ENCODE data around the gene TRIM46. TPM values are rescaled to one million over a fixed set of nuclear protein-coding genes. Genes with fewer than 3 reads are reported as not detected.

The TRIM46 gene
- total RNA-seq (2021; ENCODE audit: unreplicated experiment) (3.8 TPM), Bru-seq, nascent RNA (percentile 39 among the genes with signal in this experiment), BruChase-seq, experiment 1, labeled RNA remaining after a 6-hour chase (percentile 38 among the genes with signal in this experiment), BruChase-seq, experiment 2, labeled RNA remaining after a 2-hour chase (percentile 54 among the genes with signal in this experiment)
- polyA plus RNA-seq (2012), result 2.0 and 2.2 TPM in 2 replicates
- long read RNA-seq, partial matches to known transcripts, result 1 of 3 reads
- long read RNA-seq, other reads (novel, unspliced or antisense), result 2 of 3 reads

- POLR2A ChIA-PET, result interaction anchor here (0.5 to 2.5 kb wide), 11 partner anchors 11 to 200 kb away, joined by 3 to 15 read pairs (median 3); partner anchors contain the start of genes ADAM15 and SLC50A1
- CTCF ChIA-PET, result interaction anchor here (0.7 to 4.6 kb wide), 32 partner anchors 9 to 478 kb away, joined by 3 to 71 read pairs (median 4); partner anchors contain the start of genes CLK2, EFNA3, EFNA4 and MTX1
- Histone ChIP-seq H3K9ac (ENCODE audit: low read length) (peak within 1 kb of the TSS; percentile 87), H3K9me3 (ENCODE audit: control insufficient read depth in 1 of 2, insufficient read depth in 1 of 2, low read depth in 1 of 2, low read length in 2 of 2) (no peaks in the 10 kb centered on the region), H3K36me3 (ENCODE audit: control insufficient read depth in 1 of 2, insufficient read depth in 2 of 2, low read length in 2 of 2) (peaks cover 2 to 7% of the 10 kb centered on the region in 2 experiments; a peak in 3 of 4 replicates), H3K4me1 (ENCODE audit: control insufficient read depth in 1 of 2, insufficient read depth in 2 of 2, low read length in 2 of 2) (peaks cover 7 to 42% of the 10 kb centered on the region in 2 experiments; a peak in 3 of 4 replicates), H3K9me2 (ENCODE audit: insufficient read depth) (no peaks in the 10 kb centered on the region), H2AFZ (ENCODE audit: low read depth, low read length, poor library complexity, severe bottlenecking) (peak within 1 kb of the TSS; percentile 66), H3K4me3 (replicated peaks in 1 of 2; ENCODE audit: low read depth in 1 of 2, low read length in 2 of 2) (peak within 1 kb of the TSS; percentile 84 to 97), H3K27me3 (ENCODE audit: insufficient read depth, low read length) (no peaks in the 10 kb centered on the region), H3K79me2 (ENCODE audit: insufficient read depth, low read length) (peaks cover 25% of the 10 kb centered on the region), H3K4me2 (ENCODE audit: low read length) (peak within 1 kb of the TSS; percentile 76), H3K27ac (ENCODE audit: low read depth, low read length) (peak within 1 kb of the TSS; percentile 76), H4K20me1 (ENCODE audit: insufficient read depth) (no peaks in the 10 kb centered on the region)
- DNase-seq (ENCODE audit: low read depth, low spot score) (no peak), ATAC-seq (peak; percentile 51)
- RAD21 ChIA-PET (ENCODE audit: low non-redundant PET in 1 of 2, low total read pairs in 2 of 2, uncharacterized antibody in 2 of 2, unreplicated experiment in 2 of 2), result interaction anchor here (0.8 to 1.3 kb wide), 2 partner anchors 20 to 82 kb away, joined by 3 to 4 read pairs; no protein-coding TSS in a partner anchor
- BruUV-seq (replicated peaks), result no TSS peak
- intact Hi-C loops (cut with micrococcal nuclease), result loop anchor here (1.0 to 10.0 kb wide), 2 partner anchors 54 to 151 kb away; partner anchors contain the start of gene RUSC1
- TF ChIP-seq SIN3A (IDR thresholded peaks at IDR 0.05; ENCODE audit: low read depth) (no peak), ZNF274 (IDR thresholded peaks at IDR 0.05; ENCODE audit: low read depth, low read length) (no peak), ELF1 (IDR thresholded peaks at IDR 0.05; ENCODE audit: borderline replicate concordance, low read depth) (no peak), EGR1 (IDR thresholded peaks at IDR 0.05; ENCODE audit: low read depth) (no peak), JUND (IDR thresholded peaks at IDR 0.05) (no peak), ZFX (IDR thresholded peaks at IDR 0.05) (no peak), ZBTB33 (IDR thresholded peaks at IDR 0.05; ENCODE audit: extremely low read depth, insufficient replicate concordance, low read length) (no peak), POLR2A (IDR thresholded peaks at IDR 0.05; ENCODE audit: borderline replicate concordance, extremely low read depth, insufficient read depth, insufficient read length) (peak; percentile 18), CBX3 (IDR thresholded peaks at IDR 0.05; ENCODE audit: low read depth) (no peak), SRF (IDR thresholded peaks at IDR 0.05; ENCODE audit: low read depth) (no peak), CTCF (IDR thresholded peaks at IDR 0.05 in 2 of 3, conservative IDR thresholded peaks at IDR 0.05 in 1 of 3; ENCODE audit: borderline replicate concordance in 1 of 3, insufficient read depth in 1 of 3, low read depth in 2 of 3, low read length in 2 of 3) (no peak), YY1 (IDR thresholded peaks at IDR 0.05; ENCODE audit: extremely low read depth, insufficient replicate concordance, low read depth, low read length) (peak; percentile 30), MAX (IDR thresholded peaks at IDR 0.05) (no peak), CEBPB (IDR thresholded peaks at IDR 0.05; ENCODE audit: low read depth) (no peak), RAD21 (IDR thresholded peaks at IDR 0.05; ENCODE audit: low read depth) (no peak), TCF7L2 (IDR thresholded peaks at IDR 0.05; ENCODE audit: borderline replicate concordance, extremely low read depth, insufficient read depth, insufficient read length) (no peak)
These were observed at the start of gene TRIM46 for GRCh38 chr1:155173478-155174323. Gene TRIM46, plus strand, starts transcription at chr1:155173849. Its CDS starts 118 bp downstream, at chr1:155173967.
